Right atrium auricular region (tissue), 2 donors: Measurements from ENCODE around the gene CILP2. TPM values are rescaled to one million over a fixed set of nuclear protein-coding genes. Genes with fewer than 3 reads are reported as not detected.

Experiments used
- DNase-seq: peaks from one replicate; pipeline ENCODE4 v3.0.0-alpha.2; 2019; ENCODE audit warnings: low spot score
- H3K27ac ChIP-seq, 2 donors: fragments of 200-600 bp; sonication (generic); 1 replicate in 1 of 2; 2 replicates in 1 of 2; pipeline ENCODE4 v1.5.1; 2016 to 2019
- H3K27me3 ChIP-seq, 2 donors: fragments of 200-600 bp; sonication (generic); one replicate each; pipeline versions ENCODE4 v1.5.1 to v1.6.0; 2017 to 2019
- H3K36me3 ChIP-seq: fragments of 200-600 bp; sonication (generic); one replicate; pipeline ENCODE4 v1.5.1; 2016
- H3K4me1 ChIP-seq, 2 donors: fragments of 200-600 bp; sonication (generic); one replicate each; pipeline versions ENCODE4 v1.5.1 to v1.6.0; 2017 to 2019
- H3K4me3 ChIP-seq, 2 donors: fragments of 200-600 bp; sonication (generic); 1 replicate in 1 of 2; 2 replicates in 1 of 2; pipeline ENCODE4 v1.5.1; 2017 to 2019; ENCODE audit warnings: mild to moderate bottlenecking in 1 of 2, moderate library complexity in 1 of 2
- H3K9me3 ChIP-seq, 2 donors: fragments of 200-600 bp; sonication (generic); one replicate each; pipeline ENCODE4 v1.5.1; 2019
- total RNA-seq, 2 donors: library from RNA; depleted of rRNA; stranded (reverse); fragments of >200 nt; gene quantifications; one replicate each; pipeline ENCODE4 v1.1.0, GENCODE V29; 2016
- TF ChIP-seq, protein P1 (sequence below), 2 donors: fragments of 200-600 bp; sonication (generic); IDR thresholded peaks; one replicate each; pipeline ENCODE4 v1.5.1; 2019; ENCODE audit warnings: antibody characterized with exemption in 2 of 2

The CILP2 gene
- total RNA-seq, 2 donors from 2014 or later, result 0.19 to 0.24 TPM

DNA sequence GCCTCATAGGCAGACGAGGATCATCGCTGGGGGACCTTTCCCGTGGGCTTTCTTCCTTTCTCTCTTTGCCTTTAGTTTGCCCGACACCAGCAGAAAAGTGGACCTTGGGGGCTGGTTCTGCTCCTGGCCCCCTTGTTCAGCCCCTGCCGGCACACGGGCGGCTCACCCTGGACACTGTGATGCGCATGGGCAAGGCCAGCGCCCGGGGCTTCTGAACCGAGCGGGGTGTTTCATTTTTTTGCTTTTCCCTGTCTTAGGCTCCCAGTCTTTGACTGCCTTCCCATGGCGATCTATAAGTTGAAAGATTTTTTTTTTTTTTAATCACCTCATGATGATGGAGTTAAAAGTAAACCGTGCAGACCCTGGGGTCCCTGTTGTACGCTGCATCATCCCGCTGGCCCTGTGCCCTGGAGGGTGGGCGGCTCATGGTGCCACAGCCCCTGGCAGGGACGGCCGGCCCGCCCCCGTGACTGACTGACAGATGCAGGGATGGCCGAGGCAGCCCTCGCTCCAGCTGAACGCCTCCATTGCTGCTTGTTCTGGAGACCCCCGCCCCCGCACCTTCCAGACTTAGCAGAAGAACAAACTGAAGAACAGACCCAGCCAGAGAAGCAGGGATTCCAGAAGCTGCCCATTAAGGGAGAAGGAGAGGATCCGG, 32.3 kb upstream of the CILP2 start:
- H3K36me3 ChIP-seq, result peaks cover 60% of the 10 kb centered on the region
- TF ChIP-seq, protein P1, sequence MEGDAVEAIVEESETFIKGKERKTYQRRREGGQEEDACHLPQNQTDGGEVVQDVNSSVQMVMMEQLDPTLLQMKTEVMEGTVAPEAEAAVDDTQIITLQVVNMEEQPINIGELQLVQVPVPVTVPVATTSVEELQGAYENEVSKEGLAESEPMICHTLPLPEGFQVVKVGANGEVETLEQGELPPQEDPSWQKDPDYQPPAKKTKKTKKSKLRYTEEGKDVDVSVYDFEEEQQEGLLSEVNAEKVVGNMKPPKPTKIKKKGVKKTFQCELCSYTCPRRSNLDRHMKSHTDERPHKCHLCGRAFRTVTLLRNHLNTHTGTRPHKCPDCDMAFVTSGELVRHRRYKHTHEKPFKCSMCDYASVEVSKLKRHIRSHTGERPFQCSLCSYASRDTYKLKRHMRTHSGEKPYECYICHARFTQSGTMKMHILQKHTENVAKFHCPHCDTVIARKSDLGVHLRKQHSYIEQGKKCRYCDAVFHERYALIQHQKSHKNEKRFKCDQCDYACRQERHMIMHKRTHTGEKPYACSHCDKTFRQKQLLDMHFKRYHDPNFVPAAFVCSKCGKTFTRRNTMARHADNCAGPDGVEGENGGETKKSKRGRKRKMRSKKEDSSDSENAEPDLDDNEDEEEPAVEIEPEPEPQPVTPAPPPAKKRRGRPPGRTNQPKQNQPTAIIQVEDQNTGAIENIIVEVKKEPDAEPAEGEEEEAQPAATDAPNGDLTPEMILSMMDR (IDR thresholded peaks at IDR 0.05), result no peak
- H3K27me3 ChIP-seq, result no peaks in the 10 kb centered on the region
- H3K9me3 ChIP-seq, result no peaks in the 10 kb centered on the region
- no peaks in the 10 kb centered on the region for H3K4me1 ChIP-seq
- no peak overlapping the region for H3K4me3 ChIP-seq
- no peak overlapping the region for H3K27ac ChIP-seq
- no peak for DNase-seq

DNA sequence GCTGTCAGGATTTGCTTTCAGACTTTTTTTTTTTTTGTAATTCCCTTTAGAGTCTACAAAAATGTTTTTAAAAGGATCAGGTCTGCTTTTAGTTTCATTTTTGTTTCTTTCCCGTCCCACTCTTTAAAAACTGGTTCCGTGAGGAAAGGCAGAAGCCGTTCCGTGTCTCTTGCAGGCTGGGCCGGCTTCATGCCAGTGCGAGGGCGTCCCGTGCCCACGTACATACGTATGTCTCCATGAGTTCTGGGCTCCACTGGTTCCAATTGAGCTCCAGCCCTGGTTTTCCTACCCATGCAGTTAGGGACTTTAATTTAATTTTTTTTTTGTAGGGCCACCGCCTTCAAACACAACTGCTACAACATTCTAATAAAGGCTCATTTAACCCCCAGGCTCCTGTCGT, 31.5 kb upstream of the CILP2 start:
- no peak overlapping the region for H3K4me3 ChIP-seq
- TF ChIP-seq, protein P1 (IDR thresholded peaks at IDR 0.05), result no peak
- H3K36me3 ChIP-seq, result peaks cover 53% of the 10 kb centered on the region

DNA sequence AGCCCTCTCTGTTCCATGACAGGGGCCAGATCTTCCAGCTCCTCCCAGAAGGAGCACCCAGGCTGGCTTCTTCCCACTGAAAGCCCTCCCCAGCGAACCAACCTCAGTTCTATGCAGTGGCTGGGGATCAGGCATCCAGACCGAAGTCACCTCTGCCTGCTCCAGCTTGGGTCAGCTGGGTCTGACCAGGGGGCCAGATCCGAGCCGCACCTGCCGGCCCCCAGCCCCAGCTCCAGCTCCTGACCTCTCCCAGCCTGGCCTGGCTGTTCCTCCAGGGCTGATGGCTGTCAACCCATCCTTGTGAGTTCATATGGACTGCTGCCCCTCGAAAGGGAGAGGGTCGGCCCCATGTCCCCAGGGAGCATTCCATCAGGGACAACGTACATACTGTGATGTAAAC, 30.7 kb upstream of the CILP2 start:
- H3K27me3 ChIP-seq, result no peaks in the 10 kb centered on the region
- peaks cover 45% of the 10 kb centered on the region for H3K36me3 ChIP-seq
- H3K9me3 ChIP-seq, result no peaks in the 10 kb centered on the region
- no peaks in the 10 kb centered on the region for H3K4me1 ChIP-seq
- DNase-seq, result no peak
- TF ChIP-seq, protein P1 (IDR thresholded peaks at IDR 0.05), result no peak
- no peak overlapping the region for H3K27ac ChIP-seq
- H3K4me3 ChIP-seq, result no peak overlapping the region

More for the DNA sequence above, 31.5 kb upstream of the CILP2 start:
- no peak overlapping the region for H3K27ac ChIP-seq
- DNase-seq, result no peak
- no peaks in the 10 kb centered on the region for H3K27me3 ChIP-seq
- H3K9me3 ChIP-seq, result no peaks in the 10 kb centered on the region
- H3K4me1 ChIP-seq, result no peaks in the 10 kb centered on the region

DNA sequence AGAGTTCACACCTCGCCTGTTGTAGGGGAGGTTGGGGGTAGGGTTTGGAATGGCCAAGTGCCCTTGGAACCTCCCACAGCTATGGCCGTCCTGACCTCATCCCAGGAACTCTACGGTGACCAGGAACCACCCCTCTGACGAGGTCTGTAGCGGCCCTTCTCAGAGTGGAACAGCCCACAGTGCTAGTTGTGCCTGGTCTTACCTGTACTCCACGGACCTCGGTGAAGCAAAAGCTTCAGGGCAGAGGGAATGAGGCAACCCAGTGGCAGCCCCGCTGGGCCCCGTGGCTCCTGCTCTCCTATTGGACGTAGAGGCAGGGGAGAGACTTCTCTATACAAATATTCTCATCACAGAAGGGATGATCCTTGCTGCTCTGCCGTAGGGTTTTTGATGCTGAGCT, 29.8 kb upstream of the CILP2 start:
- Histone ChIP-seq H3K27me3 (no peaks in the 10 kb centered on the region), H3K9me3 (no peaks in the 10 kb centered on the region), H3K36me3 (peaks cover 36% of the 10 kb centered on the region), H3K27ac (no peak overlapping the region), H3K4me3 (no peak overlapping the region), H3K4me1 (no peaks in the 10 kb centered on the region)
- TF ChIP-seq, protein P1 (IDR thresholded peaks at IDR 0.05), result no peak
- no peak for DNase-seq

DNA sequence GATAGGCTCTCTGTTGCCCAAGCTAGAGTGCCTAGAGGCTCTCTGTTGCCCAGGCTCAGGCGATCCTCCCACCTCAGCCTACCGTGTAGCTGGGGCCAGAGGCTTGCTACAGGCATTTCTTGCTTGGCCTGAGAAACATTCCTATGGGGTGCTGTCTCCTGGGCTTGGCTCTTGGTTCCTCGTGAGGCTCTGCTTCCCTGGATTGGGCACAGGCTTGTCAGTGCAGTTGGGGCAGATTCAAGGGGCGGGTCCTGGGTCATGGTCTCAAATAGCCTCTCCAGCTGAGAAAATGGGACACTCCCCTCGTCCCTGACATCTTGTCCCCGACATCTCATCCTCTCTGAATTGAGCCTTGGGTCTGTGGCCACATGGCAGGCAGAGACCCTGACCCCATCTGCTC, 27.6 kb upstream of the CILP2 start:
- Histone ChIP-seq H3K36me3 (peaks cover 17% of the 10 kb centered on the region), H3K27me3 (no peaks in the 10 kb centered on the region), H3K27ac (no peak overlapping the region), H3K4me3 (no peak overlapping the region), H3K4me1 (peaks cover 0 to 13% of the 10 kb centered on the region in 2 donors), H3K9me3 (no peaks in the 10 kb centered on the region)
- DNase-seq, result no peak
- TF ChIP-seq, protein P1 (IDR thresholded peaks at IDR 0.05), result no peak

DNA sequence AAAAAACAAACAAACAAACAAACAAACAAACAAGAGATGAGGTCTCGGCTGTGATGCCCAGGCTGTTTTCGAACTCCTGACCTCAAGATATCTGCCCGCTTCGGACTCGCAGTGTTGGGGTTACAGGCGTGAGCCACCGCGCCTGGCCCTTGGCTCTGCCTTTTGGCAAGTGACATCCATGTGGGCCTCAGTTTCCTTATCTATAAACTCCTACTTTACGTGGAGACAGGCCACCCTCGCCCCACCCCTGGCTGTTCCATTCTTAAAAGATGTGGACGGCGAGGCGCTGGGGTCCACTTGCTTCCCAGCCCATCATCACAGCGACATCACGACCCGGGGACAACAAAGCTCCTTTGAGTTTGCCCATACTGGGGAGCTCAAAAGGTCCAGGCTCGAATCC, 24.4 kb upstream of the CILP2 start:
- no peaks in the 10 kb centered on the region for H3K36me3 ChIP-seq
- H3K27ac ChIP-seq, result no peak overlapping the region
- H3K9me3 ChIP-seq, result no peaks in the 10 kb centered on the region
- TF ChIP-seq, protein P1 (IDR thresholded peaks at IDR 0.05), result no peak
- DNase-seq, result no peak
- peaks cover 0 to 36% of the 10 kb centered on the region in 2 donors for H3K4me1 ChIP-seq
- H3K4me3 ChIP-seq, result peak overlapping the region in 1 of 2 donors; percentile 31
- no peaks in the 10 kb centered on the region for H3K27me3 ChIP-seq
